Right atrium auricular region (tissue), 2 donors: ENCODE results near the gene TMEM221. TPM values are rescaled to one million over a fixed set of nuclear protein-coding genes. Genes with fewer than 3 reads are reported as not detected.

Source experiments
- DNase-seq: peaks from one replicate; pipeline ENCODE4 v3.0.0-alpha.2; 2019; ENCODE audit warnings: low spot score
- H3K27ac ChIP-seq, 2 donors: fragments of 200-600 bp; sonication (generic); 1 replicate in 1 of 2; 2 replicates in 1 of 2; pipeline ENCODE4 v1.5.1; 2016 to 2019
- H3K27me3 ChIP-seq, 2 donors: fragments of 200-600 bp; sonication (generic); one replicate each; pipeline versions ENCODE4 v1.5.1 to v1.6.0; 2017 to 2019
- H3K36me3 ChIP-seq: fragments of 200-600 bp; sonication (generic); one replicate; pipeline ENCODE4 v1.5.1; 2016
- H3K4me1 ChIP-seq, 2 donors: fragments of 200-600 bp; sonication (generic); one replicate each; pipeline versions ENCODE4 v1.5.1 to v1.6.0; 2017 to 2019
- H3K4me3 ChIP-seq, 2 donors: fragments of 200-600 bp; sonication (generic); 1 replicate in 1 of 2; 2 replicates in 1 of 2; pipeline ENCODE4 v1.5.1; 2017 to 2019; ENCODE audit warnings: mild to moderate bottlenecking in 1 of 2, moderate library complexity in 1 of 2
- H3K9me3 ChIP-seq, 2 donors: fragments of 200-600 bp; sonication (generic); one replicate each; pipeline ENCODE4 v1.5.1; 2019
- total RNA-seq, 2 donors: library from RNA; depleted of rRNA; stranded (reverse); fragments of >200 nt; gene quantifications; one replicate each; pipeline ENCODE4 v1.1.0, GENCODE V29; 2016
- TF ChIP-seq, protein P1 (sequence below), 2 donors: fragments of 200-600 bp; sonication (generic); IDR thresholded peaks; one replicate each; pipeline ENCODE4 v1.5.1; 2019; ENCODE audit warnings: antibody characterized with exemption in 2 of 2

TMEM221 gene
- total RNA-seq, 2 donors from 2014 or later: 0.30 to 0.51 TPM

DNA sequence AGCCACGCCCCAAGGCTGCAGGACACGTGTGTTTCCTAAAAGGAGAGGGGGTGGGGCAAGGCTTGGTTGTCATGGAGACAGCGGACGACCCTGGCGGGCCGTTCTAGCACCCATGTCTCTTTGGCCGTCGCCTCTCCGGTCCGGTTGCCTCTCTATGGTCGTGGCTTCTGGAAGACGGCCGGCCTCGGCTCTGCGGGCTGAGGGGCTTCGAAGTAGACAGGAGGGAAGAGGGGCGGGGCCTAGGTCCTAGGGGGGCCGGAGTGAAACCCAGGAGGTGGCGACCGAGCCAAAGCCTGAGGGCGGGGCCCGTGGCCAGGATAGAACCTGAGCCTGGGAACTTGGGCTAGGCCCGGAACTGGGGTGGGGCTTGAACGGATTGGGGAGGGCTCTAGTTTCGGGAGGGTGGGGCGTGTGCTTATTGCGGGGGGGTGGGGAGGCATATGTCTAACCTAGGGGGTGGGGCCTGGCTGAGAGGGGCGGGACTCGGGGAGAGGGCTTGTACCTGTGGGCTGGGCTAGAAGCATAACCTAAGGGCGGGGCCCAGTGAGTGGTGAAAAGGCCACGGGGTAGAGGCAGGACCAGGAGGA, 21.1 kb upstream of the TMEM221 start:
- no peaks in the 10 kb centered on the region for H3K27me3 ChIP-seq
- no peaks in the 10 kb centered on the region for H3K9me3 ChIP-seq
- DNase-seq: peak; percentile 96
- peaks cover 0 to 29% of the 10 kb centered on the region in 2 donors for H3K4me1 ChIP-seq
- peaks cover 2% of the 10 kb centered on the region for H3K36me3 ChIP-seq
- H3K4me3 ChIP-seq: peak overlapping the region; percentile 75 to 93
- peak overlapping the region; percentile 90 to 93 for H3K27ac ChIP-seq
- TF ChIP-seq, protein P1, sequence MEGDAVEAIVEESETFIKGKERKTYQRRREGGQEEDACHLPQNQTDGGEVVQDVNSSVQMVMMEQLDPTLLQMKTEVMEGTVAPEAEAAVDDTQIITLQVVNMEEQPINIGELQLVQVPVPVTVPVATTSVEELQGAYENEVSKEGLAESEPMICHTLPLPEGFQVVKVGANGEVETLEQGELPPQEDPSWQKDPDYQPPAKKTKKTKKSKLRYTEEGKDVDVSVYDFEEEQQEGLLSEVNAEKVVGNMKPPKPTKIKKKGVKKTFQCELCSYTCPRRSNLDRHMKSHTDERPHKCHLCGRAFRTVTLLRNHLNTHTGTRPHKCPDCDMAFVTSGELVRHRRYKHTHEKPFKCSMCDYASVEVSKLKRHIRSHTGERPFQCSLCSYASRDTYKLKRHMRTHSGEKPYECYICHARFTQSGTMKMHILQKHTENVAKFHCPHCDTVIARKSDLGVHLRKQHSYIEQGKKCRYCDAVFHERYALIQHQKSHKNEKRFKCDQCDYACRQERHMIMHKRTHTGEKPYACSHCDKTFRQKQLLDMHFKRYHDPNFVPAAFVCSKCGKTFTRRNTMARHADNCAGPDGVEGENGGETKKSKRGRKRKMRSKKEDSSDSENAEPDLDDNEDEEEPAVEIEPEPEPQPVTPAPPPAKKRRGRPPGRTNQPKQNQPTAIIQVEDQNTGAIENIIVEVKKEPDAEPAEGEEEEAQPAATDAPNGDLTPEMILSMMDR (IDR thresholded peaks at IDR 0.05): no peak

DNA sequence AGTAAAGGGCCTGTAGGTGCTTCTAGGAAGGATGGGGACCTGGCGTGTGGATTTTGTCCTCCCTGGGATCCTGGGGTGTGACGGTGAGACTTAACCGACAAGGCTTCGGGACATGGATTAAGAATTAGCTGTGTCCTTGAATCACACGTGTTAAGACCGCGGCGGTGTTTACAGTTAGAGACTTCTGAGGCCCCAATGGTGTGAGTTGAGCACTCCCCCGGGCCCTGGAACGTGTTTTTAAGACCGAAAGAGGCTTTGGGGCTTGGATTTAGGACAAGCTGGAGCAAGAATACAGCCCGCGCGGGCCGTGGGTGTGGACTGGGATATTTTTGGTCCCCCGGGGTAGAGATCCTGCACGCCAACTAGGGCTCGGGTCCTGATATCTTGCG, 20.6 kb upstream of the TMEM221 start:
- Histone ChIP-seq H3K9me3 (no peaks in the 10 kb centered on the region), H3K27me3 (no peaks in the 10 kb centered on the region), H3K36me3 (peaks cover 2% of the 10 kb centered on the region), H3K4me3 (peak overlapping the region; percentile 75 to 93), H3K27ac (peak overlapping the region; percentile 90 to 93), H3K4me1 (peaks cover 0 to 29% of the 10 kb centered on the region in 2 donors)
- TF ChIP-seq, protein P1 (IDR thresholded peaks at IDR 0.05): no peak
- no peak for DNase-seq

DNA sequence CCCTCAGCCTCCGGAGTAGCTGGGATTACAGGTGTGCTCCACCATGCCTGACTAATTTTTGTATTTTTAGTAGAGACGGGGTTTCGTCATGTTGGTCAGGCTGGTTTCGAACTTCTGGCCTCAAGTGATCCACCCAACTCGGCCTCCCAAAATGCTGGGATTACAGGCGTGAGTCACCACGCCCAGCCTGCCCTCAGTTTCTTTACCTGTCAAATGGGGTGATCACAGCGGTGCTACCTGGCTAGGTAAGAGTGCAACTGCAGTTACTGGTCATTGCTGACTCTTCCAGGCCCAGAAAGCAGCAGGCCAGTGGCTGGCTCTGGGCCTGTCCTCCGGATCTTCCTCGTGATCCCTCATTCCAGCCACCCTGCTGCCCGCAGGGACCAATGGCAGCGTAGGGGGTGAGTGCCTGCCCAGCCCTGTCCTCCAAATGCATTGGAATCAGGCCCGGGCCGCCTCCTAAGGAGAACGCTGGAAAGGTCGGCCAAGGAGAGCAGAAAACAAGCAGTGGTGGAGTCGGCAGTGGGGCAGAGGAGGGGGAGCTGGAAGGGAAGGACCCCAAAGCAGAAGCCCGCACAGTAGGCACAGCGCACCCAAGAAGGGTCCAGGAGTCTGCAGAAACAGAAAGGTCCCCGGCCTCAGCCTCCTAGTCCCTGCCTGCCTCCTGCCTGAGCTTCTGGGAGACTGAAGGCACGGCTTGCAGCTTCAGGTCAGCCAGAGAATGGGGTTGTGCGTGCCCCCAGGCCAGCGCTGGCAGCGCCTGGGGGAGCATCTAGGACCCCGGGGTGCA, 20.0 kb upstream of the TMEM221 start:
- peak overlapping the region; percentile 90 to 93 for H3K27ac ChIP-seq

DNA sequence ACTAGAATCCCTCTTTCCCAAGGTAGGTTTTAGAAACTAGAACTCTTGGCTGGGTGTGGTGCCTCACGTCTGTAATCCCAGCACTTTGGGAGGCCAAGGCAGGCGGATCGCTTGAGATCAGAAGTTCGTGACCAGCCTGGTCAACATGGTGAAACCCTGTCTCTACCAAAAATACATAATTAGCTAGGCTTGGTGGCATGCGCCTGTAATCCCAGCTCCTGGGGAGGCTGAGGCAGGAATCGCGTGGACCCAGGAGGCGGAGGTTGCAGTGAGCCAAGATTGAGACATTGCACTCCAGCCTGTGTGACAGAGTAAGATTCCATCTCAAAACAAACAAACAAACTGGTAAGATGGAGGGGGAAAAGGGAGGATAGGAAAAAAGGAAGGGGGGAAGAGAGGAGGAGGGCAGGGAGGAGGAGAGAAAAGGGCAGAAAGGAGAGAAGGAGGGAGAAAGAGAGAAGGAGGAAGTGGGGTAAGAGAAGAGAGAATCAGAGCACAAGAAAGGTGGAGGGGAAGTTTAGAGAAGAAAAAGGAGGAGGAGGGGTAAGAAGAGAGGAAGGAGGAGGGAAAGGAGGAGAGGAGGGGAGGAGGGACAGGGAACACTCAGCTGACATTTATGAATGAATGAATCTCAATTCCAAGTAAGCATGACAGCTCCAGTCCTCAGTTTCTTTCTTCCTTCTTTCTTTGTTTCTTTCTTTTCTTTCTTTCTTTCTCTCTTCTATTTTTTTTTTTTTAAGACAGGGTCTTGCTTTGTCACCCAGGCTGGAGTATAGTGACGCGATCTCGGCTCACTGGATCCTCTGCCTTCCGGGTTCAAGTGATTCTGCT, 19.2 kb upstream of the TMEM221 start:
- Histone ChIP-seq H3K36me3 (peaks cover 2% of the 10 kb centered on the region), H3K4me3 (peak overlapping the region in 1 of 2 donors; percentile 93), H3K9me3 (no peaks in the 10 kb centered on the region), H3K27ac (peak overlapping the region; percentile 90 to 93), H3K4me1 (peaks cover 0 to 29% of the 10 kb centered on the region in 2 donors), H3K27me3 (no peaks in the 10 kb centered on the region)
- TF ChIP-seq, protein P1 (IDR thresholded peaks at IDR 0.05): no peak
- DNase-seq: no peak

More for the DNA sequence above, 20.0 kb upstream of the TMEM221 start:
- no peaks in the 10 kb centered on the region for H3K9me3 ChIP-seq
- TF ChIP-seq, protein P1 (IDR thresholded peaks at IDR 0.05): no peak
- DNase-seq: peak; percentile 80
- H3K36me3 ChIP-seq: peaks cover 2% of the 10 kb centered on the region
- no peaks in the 10 kb centered on the region for H3K27me3 ChIP-seq
- peaks cover 0 to 29% of the 10 kb centered on the region in 2 donors for H3K4me1 ChIP-seq
- peak overlapping the region; percentile 75 to 93 for H3K4me3 ChIP-seq

DNA sequence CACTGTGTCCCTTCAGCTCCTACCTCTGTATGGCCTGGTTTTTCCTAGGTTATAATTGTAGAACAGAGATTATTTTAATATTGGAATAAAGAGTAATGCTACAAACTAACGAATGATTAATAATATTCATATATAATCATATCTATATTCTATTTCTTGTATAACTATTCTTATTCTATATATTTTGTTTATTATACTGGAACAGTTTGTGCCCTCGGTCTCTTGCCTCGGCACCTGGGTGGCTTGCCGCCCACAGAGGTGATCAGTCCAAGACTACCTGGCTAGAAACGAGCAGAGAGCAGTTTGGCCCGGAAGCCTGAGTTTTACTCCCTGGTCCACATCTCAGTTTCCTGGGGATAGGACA, 18.0 kb upstream of the TMEM221 start:
- Histone ChIP-seq H3K36me3 (no peaks in the 10 kb centered on the region), H3K4me1 (peaks cover 0 to 24% of the 10 kb centered on the region in 2 donors), H3K27ac (peak overlapping the region; percentile 90 to 93), H3K9me3 (no peaks in the 10 kb centered on the region), H3K27me3 (no peaks in the 10 kb centered on the region), H3K4me3 (no peak overlapping the region)
- no peak for DNase-seq
- TF ChIP-seq, protein P1 (IDR thresholded peaks at IDR 0.05): no peak
